NCI-H2196 treated with DMSO at 0.1 percent for 48 hours (cell line): ENCODE results near the gene HOXC6.
"Not testable (repeated sequence)": the region's sequence is repeated elsewhere in the genome, so short reads cannot be mapped to it uniquely, and the experiment has no call there.

ENCODE experiments used
- DNase-seq: peaks from one replicate; lab custom pipeline; 2025; ENCODE audit not compliant: unreplicated experiment; lab: John Stamatoyannopoulos, UW

Gene HOXC6

DNA sequence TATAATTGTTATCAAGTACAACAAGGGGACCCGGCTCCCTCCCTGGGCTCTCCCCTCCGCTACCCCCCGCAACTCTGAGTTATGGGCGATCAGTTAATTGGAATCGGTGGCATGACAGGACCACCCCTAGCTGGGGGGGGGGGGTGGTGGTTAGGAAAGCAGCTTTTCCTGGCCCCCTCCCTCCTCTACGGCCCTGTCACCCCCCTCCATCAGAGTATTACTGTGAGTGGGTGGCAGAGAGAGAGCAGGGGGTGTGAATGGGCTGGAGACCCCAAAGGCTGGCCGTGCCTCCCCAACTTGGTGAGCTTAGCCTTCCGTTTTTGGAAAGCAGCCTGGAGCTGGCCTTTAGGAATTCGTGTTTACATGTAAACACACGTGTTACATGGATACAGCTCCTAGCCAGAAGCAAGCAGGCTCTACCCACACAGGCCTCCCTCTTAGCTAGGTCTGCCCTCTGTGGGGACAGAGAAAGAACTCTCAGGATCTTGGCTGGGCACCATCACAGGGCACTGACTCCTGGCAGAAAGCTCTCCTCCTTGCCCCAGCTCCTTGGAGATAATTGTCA is 24.3 kb downstream of the HOXC6 start:
- no peak for DNase-seq

DNA sequence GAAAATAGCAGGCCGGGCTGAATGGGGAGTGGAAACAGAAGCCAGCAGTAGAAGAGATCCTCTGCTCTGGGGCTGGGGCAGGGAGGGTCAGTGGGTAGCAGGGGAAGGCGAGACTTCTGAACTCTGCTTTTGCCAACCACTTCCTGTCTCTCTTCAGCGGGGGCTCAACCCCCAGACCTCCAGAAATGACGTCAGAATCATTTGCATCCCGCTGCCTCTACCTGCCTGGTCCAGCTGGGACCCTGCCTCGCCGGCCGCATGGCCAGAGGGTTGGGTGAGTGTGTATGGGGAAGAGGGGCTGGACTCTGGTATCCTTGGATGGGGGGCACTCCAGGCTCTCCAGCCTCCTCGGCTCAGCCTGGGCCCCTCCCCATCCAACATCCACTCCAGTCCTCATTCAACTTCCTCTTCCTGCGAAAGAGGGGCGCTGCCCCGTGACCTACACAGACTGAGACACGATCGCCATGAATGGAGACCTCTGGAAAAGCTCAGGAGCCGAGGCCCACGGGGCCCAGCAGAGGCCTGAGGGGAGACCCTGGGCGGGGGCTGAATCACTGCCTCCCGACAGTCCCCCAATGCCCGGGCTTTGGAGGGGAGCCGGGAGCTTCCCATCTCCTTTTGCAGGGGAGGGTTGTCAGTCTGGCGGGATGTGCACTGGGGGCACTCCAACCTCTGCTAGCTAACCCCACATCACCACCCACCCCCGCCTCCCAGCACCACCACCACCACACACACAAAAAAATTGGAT is 24.9 kb downstream of the HOXC6 start:
- DNase-seq, result no peak

DNA sequence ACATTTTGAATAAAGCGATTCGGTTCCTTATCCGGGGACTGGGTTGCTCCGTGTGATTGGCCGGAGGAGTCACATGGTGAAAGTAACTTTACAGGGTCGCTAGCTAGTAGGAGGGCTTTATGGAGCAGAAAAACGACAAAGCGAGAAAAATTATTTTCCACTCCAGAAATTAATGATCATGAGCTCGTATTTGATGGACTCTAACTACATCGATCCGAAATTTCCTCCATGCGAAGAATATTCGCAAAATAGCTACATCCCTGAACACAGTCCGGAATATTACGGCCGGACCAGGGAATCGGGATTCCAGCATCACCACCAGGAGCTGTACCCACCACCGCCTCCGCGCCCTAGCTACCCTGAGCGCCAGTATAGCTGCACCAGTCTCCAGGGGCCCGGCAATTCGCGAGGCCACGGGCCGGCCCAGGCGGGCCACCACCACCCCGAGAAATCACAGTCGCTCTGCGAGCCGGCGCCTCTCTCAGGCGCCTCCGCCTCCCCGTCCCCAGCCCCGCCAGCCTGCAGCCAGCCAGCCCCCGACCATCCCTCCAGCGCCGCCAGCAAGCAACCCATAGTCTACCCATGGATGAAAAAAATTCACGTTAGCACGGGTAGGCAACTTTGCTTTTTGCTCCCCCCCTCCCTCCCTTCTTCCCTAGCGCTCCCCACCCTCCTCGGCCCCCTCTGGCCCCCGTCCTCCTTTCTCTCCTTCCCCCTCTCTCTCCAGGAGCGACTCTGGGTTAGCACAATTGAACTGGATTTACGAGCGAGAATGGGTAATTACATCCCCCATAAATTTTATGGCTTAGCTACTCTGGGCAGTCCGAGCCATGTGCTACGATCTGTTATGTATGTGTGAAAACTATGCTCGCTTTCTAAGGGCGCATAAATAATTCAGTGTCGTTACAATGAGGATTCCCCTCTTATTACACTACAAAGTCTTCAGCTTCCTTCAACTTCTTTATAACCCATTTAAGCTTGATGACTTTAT is 25.8 kb downstream of the HOXC6 start, which contains the start of gene HOXC4:
HOXC4 (plus strand) TSS at position 85 of the 991 bp plus-strand sequence; CDS start at position 173, 88 bp downstream.
- no peak for DNase-seq

DNA sequence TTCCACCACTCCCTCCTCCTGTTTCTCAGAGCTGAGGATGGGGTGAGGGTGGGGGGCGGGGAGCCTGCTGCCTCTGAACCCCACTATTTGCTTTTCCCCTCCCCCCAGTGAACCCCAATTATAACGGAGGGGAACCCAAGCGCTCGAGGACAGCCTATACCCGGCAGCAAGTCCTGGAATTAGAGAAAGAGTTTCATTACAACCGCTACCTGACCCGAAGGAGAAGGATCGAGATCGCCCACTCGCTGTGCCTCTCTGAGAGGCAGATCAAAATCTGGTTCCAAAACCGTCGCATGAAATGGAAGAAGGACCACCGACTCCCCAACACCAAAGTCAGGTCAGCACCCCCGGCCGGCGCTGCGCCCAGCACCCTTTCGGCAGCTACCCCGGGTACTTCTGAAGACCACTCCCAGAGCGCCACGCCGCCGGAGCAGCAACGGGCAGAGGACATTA is 26.5 kb downstream of the HOXC6 start:
- DNase-seq, result no peak

DNA sequence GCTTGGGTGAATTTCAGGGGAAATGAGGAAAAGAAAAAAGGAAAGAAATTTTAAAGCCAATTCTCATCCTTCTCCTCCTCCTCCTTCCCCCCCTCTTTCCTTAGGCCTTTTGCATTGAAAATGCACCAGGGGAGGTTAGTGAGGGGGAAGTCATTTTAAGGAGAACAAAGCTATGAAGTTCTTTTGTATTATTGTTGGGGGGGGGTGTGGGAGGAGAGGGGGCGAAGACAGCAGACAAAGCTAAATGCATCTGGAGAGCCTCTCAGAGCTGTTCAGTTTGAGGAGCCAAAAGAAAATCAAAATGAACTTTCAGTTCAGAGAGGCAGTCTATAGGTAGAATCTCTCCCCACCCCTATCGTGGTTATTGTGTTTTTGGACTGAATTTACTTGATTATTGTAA is 27.3 kb downstream of the HOXC6 start:
- no peak for DNase-seq

DNA sequence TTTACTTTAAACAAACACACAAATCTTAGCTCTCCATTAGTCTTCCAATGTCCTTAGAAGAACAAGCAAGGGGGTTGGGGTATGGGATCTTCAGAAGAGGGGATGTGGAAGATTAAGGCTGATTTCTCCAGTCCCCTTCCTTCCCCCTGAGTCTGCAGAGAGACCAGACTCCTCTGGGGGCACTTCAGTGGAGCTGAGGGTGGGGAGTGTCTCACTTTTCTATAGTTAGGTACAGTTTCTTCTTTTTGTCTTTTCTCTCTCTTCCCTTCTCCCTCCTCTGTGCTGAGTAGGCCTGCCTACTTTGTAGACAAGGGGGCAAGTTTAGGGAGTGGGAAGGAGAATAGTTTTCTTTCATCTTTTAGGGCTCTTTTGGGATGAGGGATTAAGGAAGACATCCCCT is 27.9 kb downstream of the HOXC6 start:
- no peak for DNase-seq

DNA sequence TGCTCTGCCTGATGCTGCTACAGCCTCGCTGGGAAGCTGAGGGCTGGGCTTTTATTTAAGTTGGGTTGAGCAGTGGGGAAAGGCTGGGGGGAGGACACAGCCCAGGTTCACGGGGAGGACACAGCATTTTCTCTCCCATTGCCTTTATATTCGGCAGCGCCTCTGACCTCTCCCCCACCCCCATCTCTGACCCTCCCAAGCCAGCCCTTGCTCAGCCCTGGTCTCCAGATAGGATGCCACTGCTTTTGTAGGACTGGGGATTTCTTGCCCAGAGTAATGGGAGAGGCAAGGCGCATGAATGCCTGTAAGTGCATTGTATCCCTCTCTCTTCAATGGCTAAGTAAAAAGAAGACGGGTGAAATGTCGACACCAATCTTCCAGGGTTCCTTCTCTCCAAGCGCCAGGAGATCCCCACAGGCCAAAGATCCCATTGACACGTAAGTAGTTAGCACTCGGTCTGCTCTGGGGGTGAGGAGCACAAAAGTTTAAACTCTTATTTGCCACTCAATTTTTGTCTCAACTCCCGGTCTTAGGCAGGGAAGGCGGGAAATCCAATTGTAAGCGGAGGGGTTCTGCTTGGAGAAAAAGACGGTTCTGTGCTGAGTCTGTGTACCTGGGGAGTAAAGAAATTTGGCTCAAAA is 30.0 kb downstream of the HOXC6 start:
- DNase-seq, result no peak

DNA sequence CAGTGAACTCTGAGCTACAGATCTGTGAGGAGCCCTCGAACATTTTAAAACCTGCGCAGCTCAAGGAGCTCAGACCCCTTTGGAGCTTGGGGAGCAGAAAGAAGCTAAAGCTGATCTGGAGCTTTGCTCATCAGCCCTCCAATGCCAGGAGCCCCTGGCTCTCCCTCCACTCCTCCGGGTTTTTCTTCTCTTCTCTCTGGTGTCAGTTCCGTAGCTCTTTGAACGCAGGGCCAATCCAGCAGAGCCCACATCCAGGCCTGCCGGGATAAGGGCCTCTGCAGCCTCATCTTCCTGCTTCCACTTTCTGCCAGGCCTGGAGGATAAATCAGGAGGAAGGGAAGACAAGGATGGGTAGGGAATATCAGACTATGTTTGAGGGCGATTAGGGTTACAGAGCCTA is 31.4 kb downstream of the HOXC6 start:
- no peak for DNase-seq

DNA sequence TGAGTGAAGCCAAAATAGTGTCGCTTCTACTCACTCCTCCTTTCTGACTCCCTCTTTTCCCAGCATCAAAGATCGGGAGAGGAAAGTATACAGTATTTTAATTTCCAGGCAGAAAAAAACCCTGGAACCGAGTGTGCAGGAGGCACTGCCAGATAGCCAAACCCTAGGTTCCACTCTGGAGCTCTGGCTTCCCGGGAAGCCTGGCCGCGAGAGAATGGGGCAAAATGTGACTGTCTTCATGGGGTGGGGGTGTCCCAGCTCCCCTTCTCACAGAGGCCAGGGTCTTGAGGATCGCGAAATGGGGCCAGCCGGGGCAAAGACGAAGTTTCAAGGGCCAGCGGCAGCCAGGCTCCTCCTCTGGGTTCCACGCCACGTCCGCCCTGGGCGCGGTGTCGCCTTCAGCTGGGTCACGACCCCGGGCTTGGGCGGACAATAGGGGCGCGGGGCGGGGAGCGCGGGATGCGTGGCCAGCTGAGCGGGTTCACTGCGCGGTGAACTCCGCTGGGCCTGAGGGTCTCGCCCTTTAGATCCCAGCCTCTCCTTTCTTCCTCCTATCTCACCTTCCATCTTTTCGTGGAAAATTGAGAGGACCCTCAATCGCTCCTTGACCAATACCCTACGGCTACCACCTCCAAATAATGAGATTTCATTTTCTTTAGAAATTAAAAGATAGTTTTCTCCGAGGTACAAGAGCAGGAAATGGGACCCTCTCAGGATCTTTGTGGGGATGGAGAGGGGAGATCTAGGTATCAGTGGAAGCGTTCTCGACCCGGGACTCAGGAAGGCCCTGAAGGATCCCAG is 32.1 kb downstream of the HOXC6 start:
- DNase-seq, result no peak

DNA sequence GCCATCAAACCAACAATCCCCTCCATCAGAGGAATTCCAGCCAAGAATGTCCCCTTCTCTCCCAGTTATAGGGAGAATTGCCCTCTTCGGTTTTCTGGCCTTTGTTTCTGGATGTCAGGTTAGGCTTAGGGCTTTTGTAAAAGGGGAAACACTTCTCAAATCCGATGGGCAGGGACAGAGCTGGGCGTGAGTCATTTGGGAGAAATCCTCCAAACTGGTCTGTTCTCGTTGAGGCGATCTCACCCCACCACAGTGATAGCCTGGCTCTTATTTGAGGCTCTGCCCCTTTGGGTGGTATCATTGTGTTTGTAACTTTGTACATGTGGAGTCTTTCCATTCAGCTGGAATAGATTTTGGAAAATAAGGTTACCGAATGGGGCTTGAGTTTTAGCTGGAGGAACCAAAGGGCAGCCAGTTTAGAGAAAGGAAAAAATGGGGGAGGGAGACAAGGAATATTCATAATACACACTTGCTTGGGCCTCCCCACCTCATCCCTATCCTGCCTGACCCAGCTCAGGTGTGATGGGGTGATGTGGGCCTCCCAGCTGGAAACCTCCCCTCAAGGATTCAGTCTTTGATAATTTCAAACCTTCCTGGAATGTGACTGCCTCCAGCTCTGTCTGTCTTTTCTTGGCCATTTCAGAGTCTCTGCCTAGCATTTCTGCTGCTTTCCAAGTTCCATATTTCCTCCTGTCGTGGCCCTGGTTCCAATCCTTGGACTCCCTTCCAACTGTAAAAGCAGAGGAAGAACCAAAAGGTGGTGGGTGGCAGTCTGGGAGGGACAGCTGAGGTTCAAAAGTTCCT is 32.9 kb downstream of the HOXC6 start:
- no peak for DNase-seq

DNA sequence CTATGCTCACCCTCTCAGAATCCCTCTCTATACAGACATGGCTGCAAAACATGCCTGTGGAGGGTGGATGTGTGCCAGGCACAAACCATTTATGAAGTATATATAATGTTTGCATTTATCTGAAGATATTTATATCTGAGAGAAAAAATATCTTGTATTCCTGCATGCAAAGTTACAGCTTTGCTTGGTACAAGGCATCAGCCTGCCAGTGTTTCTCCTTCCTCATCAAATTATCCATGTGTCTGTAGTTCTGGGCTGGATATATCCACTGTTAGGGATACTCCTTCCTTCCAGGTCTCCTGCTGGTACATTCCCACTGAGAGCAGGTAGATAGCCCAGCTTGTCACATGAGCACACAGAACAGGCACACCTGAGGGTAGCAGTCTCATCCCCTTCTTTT is 37.4 kb downstream of the HOXC6 start:
- no peak for DNase-seq

DNA sequence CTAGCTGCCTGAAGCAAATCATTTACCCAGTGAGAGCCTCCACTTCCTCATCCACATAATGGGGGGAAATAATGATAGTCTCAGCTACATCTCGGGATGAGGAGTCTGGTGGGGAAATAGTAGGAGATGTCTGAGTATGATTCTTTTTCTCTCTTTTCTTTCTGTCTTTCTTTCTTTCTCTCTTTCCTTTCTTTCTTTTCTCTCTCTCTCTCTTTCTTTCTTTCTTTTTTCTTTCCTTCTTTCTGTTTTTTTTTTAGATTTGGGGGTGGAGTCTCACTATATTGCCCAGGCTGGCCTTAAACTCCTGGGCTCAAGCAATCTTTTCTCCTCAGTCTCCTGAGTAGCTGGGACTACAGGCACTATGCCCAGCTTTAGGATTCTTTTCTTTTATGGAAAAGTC is 38.2 kb downstream of the HOXC6 start:
- no peak for DNase-seq

DNA sequence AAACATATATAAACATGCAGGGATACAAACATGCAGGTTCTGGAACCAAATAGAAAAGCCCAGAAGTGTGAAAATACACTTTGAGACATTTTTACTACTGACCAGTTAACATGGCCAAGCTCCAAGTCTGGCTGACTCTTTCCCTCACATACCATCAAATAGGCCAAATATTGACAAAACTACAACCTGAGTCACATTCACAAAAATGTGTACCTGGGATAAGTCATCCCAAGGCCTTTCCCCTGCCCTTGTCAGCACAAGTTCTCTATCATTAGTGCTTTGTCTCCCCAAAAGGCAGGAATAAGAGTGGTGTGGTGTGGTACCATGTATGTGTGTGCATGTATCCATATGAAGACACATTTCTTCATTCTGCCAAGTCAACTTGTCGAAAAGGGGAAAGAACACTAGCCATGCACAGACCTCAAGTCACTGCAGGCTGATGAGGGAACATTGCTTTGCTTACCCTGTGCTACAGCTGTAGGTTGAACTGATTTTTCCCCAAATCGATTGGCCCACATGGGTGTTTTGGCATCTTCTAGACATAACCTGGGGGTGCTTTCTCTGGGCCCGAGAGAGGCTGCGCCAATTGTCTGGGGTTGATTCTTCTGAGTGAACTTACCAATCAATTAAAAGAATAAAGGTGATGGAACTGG is 40.3 kb downstream of the HOXC6 start:
- DNase-seq, result no peak

DNA sequence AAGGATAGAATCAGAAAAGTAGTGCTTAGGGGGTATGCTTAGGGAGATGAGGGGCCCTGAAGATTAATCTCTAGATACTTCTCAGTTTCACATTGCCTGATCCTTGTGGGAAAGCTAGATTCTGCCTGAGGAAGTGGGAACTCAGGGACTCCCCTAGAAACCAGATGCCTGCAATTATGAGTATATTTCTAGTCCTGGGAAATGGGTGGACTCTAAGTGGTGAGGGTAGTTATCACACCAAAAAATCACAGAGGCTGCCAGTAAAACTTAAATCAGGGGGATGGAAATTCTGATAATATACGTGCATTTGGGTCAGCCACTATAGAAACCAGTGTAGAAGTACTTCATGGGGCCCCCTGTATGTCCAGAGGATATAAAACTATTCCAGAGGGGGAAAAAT is 43.7 kb downstream of the HOXC6 start:
- no peak for DNase-seq

DNA sequence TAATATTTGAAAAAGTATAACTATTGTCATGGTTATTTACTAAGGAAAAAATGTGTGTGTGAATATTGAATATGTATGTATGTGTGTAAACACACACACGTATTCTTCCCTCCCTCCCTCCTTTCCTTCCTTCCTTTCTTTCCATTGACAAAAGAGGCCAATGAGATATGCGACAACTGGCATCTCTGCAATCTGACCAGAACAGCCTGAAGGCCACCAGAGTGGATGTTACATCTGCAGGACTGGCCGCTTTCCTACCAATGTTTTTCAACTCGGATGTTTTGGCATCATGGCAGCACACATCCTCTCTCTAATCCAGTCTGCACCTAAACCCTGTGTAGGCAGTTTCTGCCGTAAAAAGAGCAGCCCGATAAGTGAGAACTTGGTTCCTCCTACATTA is 46.1 kb downstream of the HOXC6 start:
- DNase-seq, result no peak

DNA sequence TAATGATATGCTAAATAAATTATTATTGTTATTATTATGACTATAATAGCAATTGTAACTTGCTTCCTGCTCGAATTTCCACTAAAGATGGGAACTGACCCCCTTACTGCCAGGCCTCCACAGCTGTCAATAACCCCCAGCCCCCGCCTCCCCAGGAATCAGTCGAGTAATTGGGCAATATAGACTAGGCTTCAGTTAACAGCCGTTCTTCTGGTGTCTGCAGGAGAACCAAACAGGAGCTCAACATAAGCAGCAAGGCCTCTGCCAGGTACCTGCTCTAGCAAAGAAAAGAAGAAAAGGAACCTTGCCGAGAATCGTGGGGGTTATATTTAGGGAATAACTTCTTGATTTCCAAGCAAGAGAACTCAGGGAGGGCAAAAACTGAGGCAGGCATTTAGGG is 47.2 kb downstream of the HOXC6 start:
- no peak for DNase-seq

DNA sequence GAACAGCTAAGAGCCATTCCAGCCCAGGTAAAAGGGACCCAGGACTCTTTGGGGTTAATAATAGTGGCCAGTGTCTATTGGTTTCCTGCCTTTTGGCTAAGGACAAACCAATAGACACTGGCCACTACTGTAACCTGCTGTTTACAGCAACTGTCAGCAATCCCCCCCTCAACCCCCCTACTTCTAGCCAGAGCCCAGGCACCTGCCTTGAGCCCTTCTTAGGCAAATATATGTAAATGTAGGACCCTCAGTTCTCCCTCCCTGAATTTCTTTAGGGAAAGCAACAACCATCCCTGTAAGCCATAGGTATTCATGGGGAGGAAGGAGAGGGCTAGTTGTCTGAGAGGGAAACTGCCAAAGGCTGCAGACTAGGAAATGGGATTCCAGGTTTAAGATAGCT is 47.7 kb downstream of the HOXC6 start:
- DNase-seq, result no peak

DNA sequence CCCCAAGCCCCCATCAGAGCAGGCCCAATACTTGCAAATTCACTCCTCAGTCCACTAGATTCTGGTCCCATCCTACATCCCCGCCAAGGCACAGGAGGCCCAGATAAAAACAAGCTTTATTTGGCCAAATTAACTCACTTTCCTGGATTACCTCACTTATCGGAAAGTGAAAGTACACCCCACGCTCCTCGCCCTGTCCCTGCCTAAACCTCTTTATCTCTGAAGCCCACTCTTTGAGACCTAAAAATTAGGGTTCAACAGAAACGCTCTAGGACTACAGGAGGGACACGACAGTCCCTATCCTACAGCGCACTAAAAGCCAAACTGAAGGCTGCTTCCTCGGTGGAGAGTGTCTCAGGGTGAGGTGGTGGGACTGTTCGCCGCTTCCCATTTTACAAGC is 49.6 kb downstream of the HOXC6 start:
- not testable (repeated sequence) for DNase-seq

DNA sequence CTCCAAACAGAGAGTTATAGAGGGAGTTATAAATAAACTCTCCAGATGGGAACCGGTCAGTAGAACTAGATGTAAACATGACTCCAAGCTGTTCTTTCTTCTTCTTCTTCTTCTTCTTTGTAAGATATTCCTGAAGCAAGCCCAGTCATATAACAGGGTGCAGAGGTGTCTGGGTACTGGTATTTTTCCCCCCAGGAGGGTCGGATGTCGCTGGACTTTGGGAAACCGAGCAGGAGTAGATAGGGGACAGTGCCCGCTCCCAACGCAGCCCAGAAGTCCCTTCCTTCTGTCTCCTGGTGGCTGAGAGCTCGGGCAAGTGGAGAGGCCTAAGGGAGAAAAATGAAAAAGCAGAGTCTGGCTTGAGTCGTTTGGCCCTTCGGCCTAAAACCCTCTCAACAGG is 50.9 kb downstream of the HOXC6 start:
- DNase-seq, result not testable (repeated sequence)
